Right atrium auricular region (tissue), 2 donors: ENCODE results near the gene GPC6. TPM values are rescaled to one million over a fixed set of nuclear protein-coding genes. Genes with fewer than 3 reads are reported as not detected.

ENCODE experiments used
- DNase-seq: peaks from one replicate; pipeline ENCODE4 v3.0.0-alpha.2; 2019; ENCODE audit warnings: low spot score
- H3K27ac ChIP-seq, 2 donors: fragments of 200-600 bp; sonication (generic); 1 replicate in 1 of 2; 2 replicates in 1 of 2; pipeline ENCODE4 v1.5.1; 2016 to 2019
- H3K27me3 ChIP-seq, 2 donors: fragments of 200-600 bp; sonication (generic); one replicate each; pipeline versions ENCODE4 v1.5.1 to v1.6.0; 2017 to 2019
- H3K36me3 ChIP-seq: fragments of 200-600 bp; sonication (generic); one replicate; pipeline ENCODE4 v1.5.1; 2016
- H3K4me1 ChIP-seq, 2 donors: fragments of 200-600 bp; sonication (generic); one replicate each; pipeline versions ENCODE4 v1.5.1 to v1.6.0; 2017 to 2019
- H3K4me3 ChIP-seq, 2 donors: fragments of 200-600 bp; sonication (generic); 1 replicate in 1 of 2; 2 replicates in 1 of 2; pipeline ENCODE4 v1.5.1; 2017 to 2019; ENCODE audit warnings: mild to moderate bottlenecking in 1 of 2, moderate library complexity in 1 of 2
- H3K9me3 ChIP-seq, 2 donors: fragments of 200-600 bp; sonication (generic); one replicate each; pipeline ENCODE4 v1.5.1; 2019
- CTCF ChIP-seq, 2 donors: fragments of 200-600 bp; sonication (generic); IDR thresholded peaks; one replicate each; pipeline ENCODE4 v1.5.1; 2019; ENCODE audit warnings: antibody characterized with exemption in 2 of 2
- total RNA-seq, 2 donors: library from RNA; depleted of rRNA; stranded (reverse); fragments of >200 nt; gene quantifications; one replicate each; pipeline ENCODE4 v1.1.0, GENCODE V29; 2016

The GPC6 gene
- total RNA-seq, 2 donors from 2014 or later = 1.3 to 3.8 TPM

- DNase-seq = no peak
- Histone ChIP-seq H3K4me3 (no peak overlapping the region), H3K4me1 (no peaks in the 10 kb centered on the region), H3K27me3 (no peaks in the 10 kb centered on the region), H3K36me3 (no peaks in the 10 kb centered on the region), H3K9me3 (no peaks in the 10 kb centered on the region), H3K27ac (no peak overlapping the region)
- TF ChIP-seq CTCF (IDR thresholded peaks at IDR 0.05) = no peak
These were observed 831.1 kb downstream of the GPC6 start for GRCh38 chr13:94057618-94058186.

- TF ChIP-seq CTCF (IDR thresholded peaks at IDR 0.05) = no peak
- Histone ChIP-seq H3K27me3 (no peaks in the 10 kb centered on the region), H3K4me1 (no peaks in the 10 kb centered on the region), H3K9me3 (no peaks in the 10 kb centered on the region), H3K27ac (no peak overlapping the region), H3K36me3 (no peaks in the 10 kb centered on the region), H3K4me3 (no peak overlapping the region)
- no peak for DNase-seq
These were observed 832.3 kb downstream of the GPC6 start for GRCh38 chr13:94058821-94059360.

- Histone ChIP-seq H3K4me3 (no peak overlapping the region), H3K27ac (no peak overlapping the region), H3K4me1 (no peaks in the 10 kb centered on the region), H3K27me3 (no peaks in the 10 kb centered on the region), H3K36me3 (no peaks in the 10 kb centered on the region), H3K9me3 (no peaks in the 10 kb centered on the region)
- TF ChIP-seq CTCF (IDR thresholded peaks at IDR 0.05) = no peak
- DNase-seq = no peak
These were observed 834.7 kb downstream of the GPC6 start for GRCh38 chr13:94061301-94061700.

- Histone ChIP-seq H3K27ac (no peak overlapping the region), H3K36me3 (no peaks in the 10 kb centered on the region), H3K9me3 (no peaks in the 10 kb centered on the region)
These were observed 836.5 kb downstream of the GPC6 start for GRCh38 chr13:94063096-94063495.

GRCh38 chr13:94063848-94064247 lies 837.2 kb downstream of the GPC6 start:
- H3K36me3 ChIP-seq = no peaks in the 10 kb centered on the region
- no peak overlapping the region for H3K27ac ChIP-seq
- H3K4me1 ChIP-seq = no peaks in the 10 kb centered on the region
- no peak for TF ChIP-seq CTCF (IDR thresholded peaks at IDR 0.05)
- no peaks in the 10 kb centered on the region for H3K9me3 ChIP-seq
- H3K27me3 ChIP-seq = no peaks in the 10 kb centered on the region
- H3K4me3 ChIP-seq = no peak overlapping the region
- no peak for DNase-seq

More at GRCh38 chr13:94063096-94063495, 836.5 kb downstream of the GPC6 start:
- Histone ChIP-seq H3K27me3 (no peaks in the 10 kb centered on the region), H3K4me1 (no peaks in the 10 kb centered on the region), H3K4me3 (no peak overlapping the region)
- no peak for DNase-seq
- TF ChIP-seq CTCF (IDR thresholded peaks at IDR 0.05) = no peak

GRCh38 chr13:94065741-94066140 lies 839.1 kb downstream of the GPC6 start:
- TF ChIP-seq CTCF (IDR thresholded peaks at IDR 0.05) = no peak
- Histone ChIP-seq H3K9me3 (no peaks in the 10 kb centered on the region), H3K27me3 (no peaks in the 10 kb centered on the region), H3K4me3 (no peak overlapping the region), H3K4me1 (no peaks in the 10 kb centered on the region), H3K36me3 (no peaks in the 10 kb centered on the region), H3K27ac (no peak overlapping the region)
- no peak for DNase-seq
